OCI-LY7 (cell line): ENCODE measurements around the gene ARL3.
"Not testable (repeated sequence)": the region's sequence is repeated elsewhere in the genome, so short reads cannot be mapped to it uniquely, and the experiment has no call there.

Source experiments
- CTCF ChIP-seq: fragments of 200-600 bp; sonication (generic); conservative IDR thresholded peaks from 2 replicates; pipeline ENCODE4 v1.5.1; 2014; ENCODE audit warnings: mild to moderate bottlenecking, antibody characterized with exemption, low read length, moderate library complexity, mixed read lengths
- EZH2phosphoT487 ChIP-seq: fragments of 200-600 bp; sonication (generic); IDR thresholded peaks from 2 replicates; pipeline ENCODE4 v1.6.1; 2018; ENCODE audit warnings: low read depth, borderline replicate concordance, mild to moderate bottlenecking, mixed run types, antibody characterized with exemption, low read length, moderate library complexity, mixed read lengths

- not testable (repeated sequence) for TF ChIP-seq CTCF, EZH2phosphoT487
These were observed 28.1 kb upstream of the ARL3 start for GRCh38 chr10:102742313-102742712.
